GM23248 (cell line): ENCODE data around the gene RNF169.

ENCODE experiments used
- EZH2 ChIP-seq: fragments of 200-600 bp; sonication (generic); IDR thresholded peaks from 2 replicates; pipeline ENCODE4 v1.6.1; 2018; ENCODE audit warnings: antibody characterized with exemption, mild to moderate bottlenecking; ENCODE audit not compliant: insufficient read depth, poor library complexity, severe bottlenecking
- EZH2phosphoT487 ChIP-seq: fragments of 200-600 bp; sonication (generic); IDR thresholded peaks from 2 replicates; pipeline ENCODE4 v1.6.1; 2018; ENCODE audit warnings: antibody characterized with exemption, moderate library complexity, mild to moderate bottlenecking, low read depth; ENCODE audit not compliant: insufficient read depth

GRCh38 chr11:74734559-74734925 is 14.1 kb upstream of the RNF169 start:
- no peak for TF ChIP-seq EZH2
- no peak for TF ChIP-seq EZH2phosphoT487
